Stimulated activated CD4-positive, alpha-beta T cell treated with anti-CD3 and anti-CD28 coated beads, Interleukin-15, amount 100 ng/mL, for 24 hours (primary cell): ENCODE results near the gene UNK.
"Not testable (repeated sequence)": the region's sequence is repeated elsewhere in the genome, so short reads cannot be mapped to it uniquely, and the experiment has no call there.

Source experiments
- DNase-seq: peaks from one replicate; pipeline ENCODE4 v3.0.0-alpha.2; 2020

Gene UNK

DNA sequence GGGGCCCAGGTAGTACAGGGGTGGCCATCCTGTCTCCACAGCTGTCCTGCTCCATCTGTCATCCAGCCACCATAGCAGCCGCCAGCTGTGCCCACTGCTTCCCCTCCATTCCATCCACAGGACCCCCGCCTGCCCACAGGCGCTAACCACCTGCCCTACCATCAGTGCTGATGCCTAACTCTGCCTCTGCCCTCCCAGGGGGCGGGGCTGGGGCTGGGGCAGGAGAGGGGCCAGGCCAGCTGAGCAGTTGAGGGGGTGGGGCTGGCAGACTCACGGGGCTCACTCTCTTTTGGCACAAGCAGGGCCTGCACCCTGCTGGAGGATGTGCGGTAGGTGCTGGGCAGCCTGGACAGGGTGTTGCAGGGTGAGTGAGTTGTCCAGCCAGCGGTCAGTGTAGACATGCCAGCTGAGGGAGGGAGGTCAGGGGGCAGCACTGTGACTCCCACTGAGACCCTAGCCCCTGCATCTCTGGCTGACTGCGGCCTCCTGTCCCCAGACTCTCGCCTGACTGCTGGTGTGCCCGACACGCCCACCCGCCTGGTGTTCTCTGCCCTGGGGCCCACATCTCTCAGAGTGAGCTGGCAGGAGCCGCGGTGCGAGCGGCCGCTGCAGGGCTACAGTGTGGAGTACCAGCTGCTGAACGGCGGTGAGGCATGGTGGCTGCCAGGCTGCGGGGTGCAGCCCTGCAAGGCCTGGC lies 29.3 kb upstream of the UNK start:
- DNase-seq, result no peak

DNA sequence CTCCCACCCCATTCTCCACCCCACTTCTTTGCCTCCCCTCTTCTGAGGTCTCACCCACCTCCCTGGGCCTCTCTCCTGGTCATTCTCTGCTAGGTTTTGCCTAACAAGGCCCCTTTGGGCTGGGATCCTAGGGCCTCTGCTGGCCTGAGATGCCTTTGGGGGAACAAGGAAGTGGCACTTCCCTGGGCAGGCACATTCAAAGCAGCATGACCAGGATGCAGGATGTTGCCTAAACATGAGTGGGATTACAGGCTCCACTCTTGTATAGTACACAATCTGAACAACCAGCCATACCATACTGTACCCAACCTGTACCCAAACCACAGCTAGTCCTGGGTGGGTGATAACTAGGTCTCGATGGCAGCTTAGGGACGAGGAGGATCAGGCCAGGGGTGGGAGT lies 28.6 kb upstream of the UNK start:
- no peak for DNase-seq

DNA sequence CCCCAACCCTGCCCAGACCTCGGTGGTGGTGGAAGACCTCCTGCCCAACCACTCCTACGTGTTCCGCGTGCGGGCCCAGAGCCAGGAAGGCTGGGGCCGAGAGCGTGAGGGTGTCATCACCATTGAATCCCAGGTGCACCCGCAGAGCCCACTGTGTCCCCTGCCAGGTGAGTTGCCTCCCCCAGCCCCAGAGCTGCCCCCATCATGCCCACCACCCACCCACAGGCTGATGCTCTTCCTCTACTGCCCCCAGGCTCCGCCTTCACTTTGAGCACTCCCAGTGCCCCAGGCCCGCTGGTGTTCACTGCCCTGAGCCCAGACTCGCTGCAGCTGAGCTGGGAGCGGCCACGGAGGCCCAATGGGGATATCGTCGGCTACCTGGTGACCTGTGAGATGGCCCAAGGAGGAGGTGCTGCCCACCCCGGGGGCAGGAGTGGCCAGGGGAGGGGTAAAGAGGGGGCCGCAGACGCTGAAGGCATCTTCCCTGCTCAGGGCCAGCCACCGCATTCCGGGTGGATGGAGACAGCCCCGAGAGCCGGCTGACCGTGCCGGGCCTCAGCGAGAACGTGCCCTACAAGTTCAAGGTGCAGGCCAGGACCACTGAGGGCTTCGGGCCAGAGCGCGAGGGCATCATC lies 28.0 kb upstream of the UNK start:
- DNase-seq, result no peak

GRCh38 chr17:75757086-75757681 lies 27.4 kb upstream of the UNK start:
- DNase-seq, result no peak

DNA sequence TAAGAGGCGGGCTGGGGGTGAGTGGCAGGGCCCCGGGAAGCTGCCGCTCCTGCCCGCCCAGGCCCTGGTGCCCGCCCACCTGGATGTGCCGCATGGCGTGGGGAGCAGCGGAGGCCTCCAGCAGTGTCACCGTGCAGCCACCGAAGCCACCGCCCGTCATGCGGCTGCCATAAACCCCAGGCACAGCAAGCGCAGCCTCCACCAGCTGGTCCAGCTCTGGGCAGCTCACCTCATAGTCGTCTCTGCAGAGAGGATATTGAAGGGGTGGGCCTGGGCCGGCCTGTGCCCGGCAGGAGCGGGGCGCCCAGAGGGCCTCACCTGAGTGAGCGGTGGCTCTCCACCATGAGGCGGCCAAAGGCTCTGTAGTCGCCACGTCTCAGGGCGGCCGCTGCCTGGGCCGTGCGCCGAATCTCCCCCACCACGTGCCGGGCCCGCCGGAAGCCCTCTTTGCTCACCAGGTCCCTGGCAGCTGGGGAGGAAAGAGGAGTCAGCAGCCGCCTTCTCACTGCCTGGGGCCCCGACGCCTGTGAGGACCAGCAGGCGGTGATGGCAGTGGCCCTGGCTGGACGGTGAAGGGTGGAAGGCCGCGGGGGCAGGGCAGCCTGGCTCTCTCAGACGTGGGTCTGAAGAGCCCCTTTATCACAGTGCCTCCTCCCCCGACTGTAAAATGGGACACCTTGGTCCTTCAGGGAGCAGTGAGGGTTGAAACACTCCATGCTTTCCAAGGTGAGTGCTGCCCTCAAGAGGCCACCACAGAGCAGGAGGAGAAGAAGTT lies 26.3 kb upstream of the UNK start:
- DNase-seq, result no peak

- DNase-seq, result no peak
Measured at GRCh38 chr17:75759457-75759856, 25.1 kb upstream of the UNK start.

DNA sequence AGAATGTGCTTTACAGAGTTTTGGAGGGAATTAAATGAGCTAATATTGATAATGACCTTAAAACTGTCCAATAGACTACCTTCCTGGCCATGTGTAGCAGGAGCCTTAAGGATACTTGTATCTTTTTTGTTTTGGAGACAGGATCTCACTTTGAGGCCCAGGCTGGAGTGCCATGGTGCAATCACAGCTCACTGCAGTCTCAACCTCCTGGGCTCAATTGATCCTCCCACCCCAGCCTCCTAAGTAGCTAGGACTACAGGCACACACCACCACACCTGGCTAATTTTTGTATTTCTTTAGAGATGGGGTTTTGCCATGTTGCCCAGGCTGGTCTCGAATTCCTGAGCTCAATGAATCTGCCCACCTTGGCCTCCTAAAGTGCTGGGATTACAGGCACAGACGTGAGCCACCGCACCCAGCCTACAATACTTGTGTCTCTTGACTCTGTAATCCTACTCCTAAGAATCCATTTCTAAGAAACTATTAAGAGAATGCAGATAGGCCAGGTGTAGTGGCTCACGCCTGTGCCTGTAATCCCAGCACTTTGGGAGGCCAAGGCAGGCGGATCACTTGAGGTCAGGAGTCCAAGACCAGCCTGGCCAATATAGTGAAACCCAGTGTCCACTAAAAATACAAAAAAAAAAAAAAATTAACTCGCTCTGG lies 24.5 kb upstream of the UNK start:
- not testable (repeated sequence) for DNase-seq

DNA sequence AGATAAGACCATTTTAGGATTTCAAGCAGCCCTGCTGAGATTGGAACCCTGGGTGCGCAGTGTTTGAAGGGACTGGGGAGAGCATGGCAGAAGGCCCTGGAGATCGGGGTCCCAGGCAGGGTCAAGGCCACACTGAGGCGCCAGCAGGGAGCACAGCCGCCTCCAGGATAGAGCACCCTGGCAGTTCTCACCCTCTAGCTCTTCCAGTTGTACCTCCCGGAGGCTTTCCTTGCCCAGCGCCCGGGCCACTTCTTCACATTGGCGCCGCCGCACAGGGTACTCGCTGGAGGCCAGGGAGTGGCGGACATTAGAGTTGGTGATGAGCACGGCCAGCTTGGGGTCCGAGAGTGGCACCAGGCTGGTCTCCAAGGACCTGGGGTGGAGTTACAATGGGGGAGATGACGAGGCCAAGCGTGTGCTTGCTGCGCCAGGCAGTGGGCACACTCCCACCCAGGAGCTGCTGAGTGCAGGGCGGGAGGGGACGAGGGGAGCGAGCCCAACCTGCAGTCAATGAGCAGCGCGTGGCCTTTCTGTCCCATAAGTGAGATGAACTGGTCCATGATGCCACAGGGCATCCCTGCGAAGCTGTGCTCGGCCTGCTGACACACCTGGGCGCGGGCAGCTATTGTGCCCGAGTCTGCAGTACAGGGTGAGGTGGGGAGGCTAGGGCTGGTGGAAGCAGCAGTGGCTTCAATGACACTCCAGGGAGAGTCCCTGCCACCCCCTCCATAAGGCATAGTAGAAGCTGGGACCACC lies 21.9 kb upstream of the UNK start:
- no peak for DNase-seq

DNA sequence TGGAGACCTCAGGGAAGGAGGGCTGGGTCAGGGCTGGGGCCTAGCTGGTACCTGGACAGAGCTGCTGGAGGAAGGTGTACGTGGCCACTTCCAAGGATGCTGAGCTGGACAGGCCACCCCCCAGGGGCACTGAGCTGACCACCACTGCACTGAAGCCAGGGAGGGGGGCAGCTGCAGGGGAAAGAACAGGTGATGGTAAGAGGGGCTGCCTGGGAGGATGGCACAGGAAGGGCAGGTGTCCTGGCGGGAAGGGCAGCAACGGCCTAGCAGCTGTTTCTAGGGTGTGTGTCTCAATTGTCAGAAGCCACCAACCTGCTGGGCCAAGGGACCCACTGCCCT lies 21.4 kb upstream of the UNK start:
- no peak for DNase-seq

DNA sequence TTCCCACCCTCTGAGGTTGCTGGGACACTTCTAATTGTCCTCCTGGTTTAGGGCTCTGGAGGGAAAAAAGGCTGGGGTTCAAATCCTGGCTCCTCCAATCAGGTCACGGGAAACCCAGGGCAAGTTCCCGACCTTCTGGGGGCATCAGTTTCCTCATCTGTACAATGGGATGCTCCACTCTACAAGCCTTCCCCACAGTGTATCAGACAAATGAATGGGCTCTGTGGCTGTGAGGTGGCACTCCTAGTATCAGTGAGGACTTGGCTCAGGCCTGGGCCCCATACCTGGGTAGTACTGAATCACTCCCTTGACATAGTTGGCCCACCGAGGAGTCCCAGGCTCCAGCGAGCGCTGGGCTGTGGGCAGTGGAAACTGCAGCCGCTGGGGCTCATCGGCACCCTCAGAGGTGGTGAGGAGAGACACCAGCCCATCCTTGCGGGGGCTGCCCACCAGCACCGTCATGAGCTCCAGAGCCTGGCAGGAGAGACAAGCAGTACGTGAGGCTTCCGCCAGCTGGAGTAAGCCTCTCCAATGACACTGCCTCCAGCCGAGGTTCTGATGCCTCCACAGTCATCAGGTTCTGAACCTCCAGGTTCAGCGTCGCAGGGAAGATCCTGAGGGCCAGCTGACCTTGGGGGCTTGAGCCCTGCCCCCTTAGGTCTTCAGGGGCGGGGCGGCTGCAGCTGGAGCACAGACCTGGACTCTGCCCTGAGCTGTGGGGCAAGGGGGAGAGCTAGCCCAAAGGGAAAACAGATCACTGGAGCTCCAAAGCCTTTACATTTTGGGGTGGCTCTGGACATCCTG lies 20.8 kb upstream of the UNK start:
- no peak for DNase-seq

GRCh38 chr17:75764417-75764710 lies 20.2 kb upstream of the UNK start:
- no peak for DNase-seq

- DNase-seq, result peak; percentile 84
Measured at GRCh38 chr17:75764711-75765421, 19.7 kb upstream of the UNK start, which contains the start of gene GALK1. TSS of gene GALK1 (minus strand) at chr17:75765192. CDS start at chr17:75765136, 56 bp downstream.

- DNase-seq, result no peak
Measured at GRCh38 chr17:75765981-75766380, 18.6 kb upstream of the UNK start.

- DNase-seq, result no peak
Measured at GRCh38 chr17:75767881-75768280, 16.7 kb upstream of the UNK start.

DNA sequence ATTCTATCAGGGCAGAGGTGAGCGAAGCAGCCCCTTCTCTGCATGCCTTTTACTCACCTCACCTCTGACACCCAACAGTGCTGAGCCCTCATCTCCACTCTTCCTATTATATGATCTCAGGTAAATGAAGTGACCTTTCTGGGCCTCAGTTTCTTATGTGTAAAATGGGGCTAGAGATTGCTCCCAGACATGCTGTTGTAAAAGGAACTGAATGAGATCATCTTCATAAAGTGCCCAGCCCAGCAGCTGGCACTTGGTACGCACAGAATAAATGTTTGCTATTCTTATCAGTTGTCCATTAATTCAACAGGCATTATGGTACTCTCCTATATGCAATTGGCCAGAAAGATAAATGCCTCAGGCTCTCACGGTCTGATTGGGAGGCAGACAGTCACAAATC lies 15.1 kb upstream of the UNK start:
- no peak for DNase-seq

GRCh38 chr17:75771334-75772281 lies 13.0 kb upstream of the UNK start:
- DNase-seq, result no peak

- no peak for DNase-seq
Measured at GRCh38 chr17:75773121-75773807, 11.3 kb upstream of the UNK start.

GRCh38 chr17:75773808-75774470 lies 10.7 kb upstream of the UNK start:
- DNase-seq, result no peak
